ENCODE data around the gene SCAPER. TPM values are rescaled to one million over a fixed set of nuclear protein-coding genes. Genes with fewer than 3 reads are reported as not detected.

Gene SCAPER
- total and polyA plus RNA-seq, 10 of the 15 experiments (the other 5 are each of a cell fraction or from before 2014, with no cell fraction given), result 1.0 to 7.7 (median 3.9) TPM

DNA sequence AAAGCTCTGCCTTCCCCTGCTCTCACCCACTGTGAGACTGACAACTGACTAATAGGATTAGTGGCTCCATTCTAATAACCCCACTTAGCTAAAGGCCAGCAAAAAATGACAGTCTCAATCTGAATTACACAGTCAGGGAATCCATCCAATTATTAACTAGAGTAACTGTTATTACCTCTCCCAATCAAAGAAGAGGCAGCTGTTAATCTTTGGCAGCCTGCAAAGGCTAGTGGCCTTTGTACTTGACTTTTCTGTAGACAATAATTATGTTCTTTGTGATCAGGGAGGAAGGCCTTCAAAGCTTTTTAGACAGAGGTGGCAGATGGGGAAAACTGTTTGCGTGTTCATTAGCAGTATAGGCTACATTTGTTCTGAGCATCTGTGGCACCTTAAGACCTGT is 390.9 kb downstream of the SCAPER start:
- no peak overlapping the region for H2AFZ ChIP-seq (ENCODE audit: control insufficient read depth, low read depth, low read length)
- POLR2A ChIA-PET, result no interaction called here
- WGBS (ENCODE audit: insufficient coverage, insufficient replicate concordance, low lambda C conversion rate, missing lambda C conversion rate), result 93% methylated on average over 1 of the region's 1 CpG
- RAD21 ChIA-PET (ENCODE audit: unreplicated experiment), result no interaction called here
- H3K4me3 ChIP-seq, result no peak overlapping the region
- no peaks in the 10 kb centered on the region for H3K4me1 ChIP-seq (ENCODE audit: control insufficient read depth, insufficient read depth, low read length)
- CTCF ChIA-PET, result interaction anchor here (0.5 kb wide), 1 partner anchor 274 kb away, joined by 3 read pairs; no protein-coding TSS in a partner anchor
- no TSS peak for BruUV-seq (replicated peaks)
- no peaks in the 10 kb centered on the region for H3K79me2 ChIP-seq (ENCODE audit: control insufficient read depth, insufficient read depth, low read length)
- no peaks in the 10 kb centered on the region for H4K20me1 ChIP-seq (ENCODE audit: control insufficient read depth, insufficient read depth)
- H3K36me3 ChIP-seq (ENCODE audit: control insufficient read depth in 2 of 2, insufficient read depth in 2 of 2, low read length in 1 of 2), result no peaks in the 10 kb centered on the region
- H3K27ac ChIP-seq (ENCODE audit: control insufficient read depth, insufficient read depth), result no peak overlapping the region
- no peak overlapping the region for H3K9ac ChIP-seq (ENCODE audit: control insufficient read depth, insufficient read depth, low read length)
- SMC1A ChIA-PET (ENCODE audit: uncharacterized antibody, unreplicated experiment), result no interaction called here
- no peaks in the 10 kb centered on the region for H3K27me3 ChIP-seq (replicated peaks in 1 of 2; ENCODE audit: control insufficient read depth in 2 of 2, insufficient read depth in 2 of 2, low read length in 1 of 2)
- intact Hi-C loops (cut with micrococcal nuclease; ENCODE audit: unreplicated experiment), result no loop called here
- TF ChIP-seq POLR2AphosphoS5 (IDR thresholded peaks at IDR 0.05; ENCODE audit: low read length) (no peak), ZBED1 (IDR thresholded peaks at IDR 0.05; ENCODE audit: borderline replicate concordance) (no peak)
- TF ChIP-seq, protein P1, sequence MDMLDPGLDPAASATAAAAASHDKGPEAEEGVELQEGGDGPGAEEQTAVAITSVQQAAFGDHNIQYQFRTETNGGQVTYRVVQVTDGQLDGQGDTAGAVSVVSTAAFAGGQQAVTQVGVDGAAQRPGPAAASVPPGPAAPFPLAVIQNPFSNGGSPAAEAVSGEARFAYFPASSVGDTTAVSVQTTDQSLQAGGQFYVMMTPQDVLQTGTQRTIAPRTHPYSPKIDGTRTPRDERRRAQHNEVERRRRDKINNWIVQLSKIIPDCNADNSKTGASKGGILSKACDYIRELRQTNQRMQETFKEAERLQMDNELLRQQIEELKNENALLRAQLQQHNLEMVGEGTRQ (IDR thresholded peaks at IDR 0.05; ENCODE audit: borderline replicate concordance, low read depth, low read length), result no peak
- no peaks in the 10 kb centered on the region for H3K9me3 ChIP-seq (replicated peaks; ENCODE audit: control insufficient read depth, insufficient read depth, low read length)
- no peak overlapping the region for H3K4me2 ChIP-seq (ENCODE audit: control insufficient read depth, insufficient read depth)
- DNase-seq (ENCODE audit: low read depth, low spot score), result no peak
- no peak for FAIRE-seq
- ATAC-seq, result no peak
- in situ Hi-C loops (cut with MboI), result no loop called here

DNA sequence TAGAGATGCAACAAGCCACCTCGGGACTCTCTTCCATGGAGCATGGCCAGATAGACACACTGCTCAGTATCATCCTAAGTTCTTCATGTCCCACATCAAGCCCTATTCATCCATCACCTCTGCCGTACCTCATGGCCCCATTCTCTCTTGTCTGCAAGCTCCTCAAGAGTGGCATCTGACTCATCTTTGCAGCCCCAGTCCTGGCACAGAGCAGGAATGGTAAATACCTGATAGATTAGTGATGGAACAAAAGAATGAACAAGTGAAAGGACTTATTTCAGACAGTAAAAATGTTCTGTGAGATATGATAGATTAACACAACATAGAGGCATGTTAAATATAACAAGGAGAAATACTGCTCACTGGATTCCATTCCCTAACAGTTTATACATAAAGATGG is 392.2 kb downstream of the SCAPER start:
- no peak for ATAC-seq
- intact Hi-C loops (cut with micrococcal nuclease; ENCODE audit: unreplicated experiment) (no loop called here), in situ Hi-C loops (cut with MboI) (no loop called here)
- H3K9me3 ChIP-seq (replicated peaks; ENCODE audit: control insufficient read depth, insufficient read depth, low read length), result no peaks in the 10 kb centered on the region
- ChIA-PET SMC1A (ENCODE audit: uncharacterized antibody, unreplicated experiment) (interaction anchor here (0.6 kb wide), 1 partner anchor 294 kb away, joined by 4 read pairs; no protein-coding TSS in a partner anchor), RAD21 (ENCODE audit: unreplicated experiment) (no interaction called here), CTCF (no interaction called here), POLR2A (no interaction called here)
- DNase-seq (ENCODE audit: low read depth, low spot score), result no peak
- 94% methylated on average over 2 of the region's 2 CpGs for WGBS (ENCODE audit: insufficient coverage, insufficient replicate concordance, low lambda C conversion rate, missing lambda C conversion rate)
- H3K27ac ChIP-seq (ENCODE audit: control insufficient read depth, insufficient read depth), result no peak overlapping the region
- H3K9ac ChIP-seq (ENCODE audit: control insufficient read depth, insufficient read depth, low read length), result no peak overlapping the region
- H3K27me3 ChIP-seq (replicated peaks in 1 of 2; ENCODE audit: control insufficient read depth in 2 of 2, insufficient read depth in 2 of 2, low read length in 1 of 2), result no peaks in the 10 kb centered on the region
- H2AFZ ChIP-seq (ENCODE audit: control insufficient read depth, low read depth, low read length), result no peak overlapping the region
- H3K79me2 ChIP-seq (ENCODE audit: control insufficient read depth, insufficient read depth, low read length), result no peaks in the 10 kb centered on the region
- H3K4me1 ChIP-seq (ENCODE audit: control insufficient read depth, insufficient read depth, low read length), result no peaks in the 10 kb centered on the region
- FAIRE-seq, result no peak
- H4K20me1 ChIP-seq (ENCODE audit: control insufficient read depth, insufficient read depth), result no peaks in the 10 kb centered on the region
- BruUV-seq (replicated peaks), result no TSS peak
- H3K4me3 ChIP-seq, result no peak overlapping the region
- H3K4me2 ChIP-seq (ENCODE audit: control insufficient read depth, insufficient read depth), result no peak overlapping the region
- H3K36me3 ChIP-seq (ENCODE audit: control insufficient read depth in 2 of 2, insufficient read depth in 2 of 2, low read length in 1 of 2), result no peaks in the 10 kb centered on the region
- TF ChIP-seq, protein P2, sequence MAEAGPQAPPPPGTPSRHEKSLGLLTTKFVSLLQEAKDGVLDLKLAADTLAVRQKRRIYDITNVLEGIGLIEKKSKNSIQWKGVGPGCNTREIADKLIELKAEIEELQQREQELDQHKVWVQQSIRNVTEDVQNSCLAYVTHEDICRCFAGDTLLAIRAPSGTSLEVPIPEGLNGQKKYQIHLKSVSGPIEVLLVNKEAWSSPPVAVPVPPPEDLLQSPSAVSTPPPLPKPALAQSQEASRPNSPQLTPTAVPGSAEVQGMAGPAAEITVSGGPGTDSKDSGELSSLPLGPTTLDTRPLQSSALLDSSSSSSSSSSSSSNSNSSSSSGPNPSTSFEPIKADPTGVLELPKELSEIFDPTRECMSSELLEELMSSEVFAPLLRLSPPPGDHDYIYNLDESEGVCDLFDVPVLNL (IDR thresholded peaks at IDR 0.05; ENCODE audit: low read depth, low read length), result no peak
- no peak for TF ChIP-seq SIN3A (IDR thresholded peaks at IDR 0.05; ENCODE audit: low read depth, low read length)
- TF ChIP-seq, protein P3, sequence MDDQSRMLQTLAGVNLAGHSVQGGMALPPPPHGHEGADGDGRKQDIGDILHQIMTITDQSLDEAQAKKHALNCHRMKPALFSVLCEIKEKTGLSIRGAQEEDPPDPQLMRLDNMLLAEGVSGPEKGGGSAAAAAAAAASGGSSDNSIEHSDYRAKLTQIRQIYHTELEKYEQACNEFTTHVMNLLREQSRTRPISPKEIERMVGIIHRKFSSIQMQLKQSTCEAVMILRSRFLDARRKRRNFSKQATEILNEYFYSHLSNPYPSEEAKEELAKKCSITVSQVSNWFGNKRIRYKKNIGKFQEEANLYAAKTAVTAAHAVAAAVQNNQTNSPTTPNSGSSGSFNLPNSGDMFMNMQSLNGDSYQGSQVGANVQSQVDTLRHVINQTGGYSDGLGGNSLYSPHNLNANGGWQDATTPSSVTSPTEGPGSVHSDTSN (IDR thresholded peaks at IDR 0.05; ENCODE audit: insufficient replicate concordance, low read depth, low read length), result no peak
- TF ChIP-seq ZNF24 (IDR thresholded peaks at IDR 0.05), result no peak
- TF ChIP-seq, protein P4, sequence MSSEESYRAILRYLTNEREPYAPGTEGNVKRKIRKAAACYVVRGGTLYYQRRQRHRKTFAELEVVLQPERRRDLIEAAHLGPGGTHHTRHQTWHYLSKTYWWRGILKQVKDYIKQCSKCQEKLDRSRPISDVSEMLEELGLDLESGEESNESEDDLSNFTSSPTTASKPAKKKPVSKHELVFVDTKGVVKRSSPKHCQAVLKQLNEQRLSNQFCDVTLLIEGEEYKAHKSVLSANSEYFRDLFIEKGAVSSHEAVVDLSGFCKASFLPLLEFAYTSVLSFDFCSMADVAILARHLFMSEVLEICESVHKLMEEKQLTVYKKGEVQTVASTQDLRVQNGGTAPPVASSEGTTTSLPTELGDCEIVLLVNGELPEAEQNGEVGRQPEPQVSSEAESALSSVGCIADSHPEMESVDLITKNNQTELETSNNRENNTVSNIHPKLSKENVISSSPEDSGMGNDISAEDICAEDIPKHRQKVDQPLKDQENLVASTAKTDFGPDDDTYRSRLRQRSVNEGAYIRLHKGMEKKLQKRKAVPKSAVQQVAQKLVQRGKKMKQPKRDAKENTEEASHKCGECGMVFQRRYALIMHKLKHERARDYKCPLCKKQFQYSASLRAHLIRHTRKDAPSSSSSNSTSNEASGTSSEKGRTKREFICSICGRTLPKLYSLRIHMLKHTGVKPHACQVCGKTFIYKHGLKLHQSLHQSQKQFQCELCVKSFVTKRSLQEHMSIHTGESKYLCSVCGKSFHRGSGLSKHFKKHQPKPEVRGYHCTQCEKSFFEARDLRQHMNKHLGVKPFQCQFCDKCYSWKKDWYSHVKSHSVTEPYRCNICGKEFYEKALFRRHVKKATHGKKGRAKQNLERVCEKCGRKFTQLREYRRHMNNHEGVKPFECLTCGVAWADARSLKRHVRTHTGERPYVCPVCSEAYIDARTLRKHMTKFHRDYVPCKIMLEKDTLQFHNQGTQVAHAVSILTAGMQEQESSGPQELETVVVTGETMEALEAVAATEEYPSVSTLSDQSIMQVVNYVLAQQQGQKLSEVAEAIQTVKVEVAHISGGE (CRISPR knock-in tag; IDR thresholded peaks at IDR 0.05), result no peak
- no peak for TF ChIP-seq YBX1 (IDR thresholded peaks at IDR 0.05)

Measured in GM12878 (cell line).